Effector memory CD4-positive, alpha-beta T cell (primary cell): ENCODE measurements around the gene RNF144A.

Experiments
- DNase-seq, 3 donors: peaks; one replicate each; pipeline ENCODE4 v3.0.0-alpha.2; 2020
- H3K27ac ChIP-seq: 2 replicates; pipeline ENCODE4 v1.7.0; 2013; ENCODE audit warnings: mild to moderate bottlenecking, low read length, moderate library complexity; ENCODE audit not compliant: insufficient read depth, poor library complexity, severe bottlenecking
- H3K27me3 ChIP-seq: replicated peaks from 2 replicates; pipeline ENCODE4 v1.7.0; 2013; ENCODE audit warnings: mild to moderate bottlenecking, low read length; ENCODE audit not compliant: insufficient read depth, control insufficient read depth, poor library complexity, severe bottlenecking
- H3K36me3 ChIP-seq: 2 replicates; pipeline ENCODE4 v1.7.0; 2013; ENCODE audit warnings: mild to moderate bottlenecking, low read length, moderate library complexity; ENCODE audit not compliant: control insufficient read depth, insufficient read depth
- H3K4me1 ChIP-seq: 2 replicates; pipeline ENCODE4 v1.7.0; 2013; ENCODE audit warnings: low read length, mild to moderate bottlenecking; ENCODE audit not compliant: control insufficient read depth, insufficient read depth, poor library complexity, severe bottlenecking
- H3K4me3 ChIP-seq: 2 replicates; pipeline ENCODE4 v1.7.0; 2013; ENCODE audit warnings: low read length, low read depth, mild to moderate bottlenecking; ENCODE audit not compliant: insufficient read depth, poor library complexity, severe bottlenecking
- H3K9me3 ChIP-seq: 2 replicates; pipeline ENCODE4 v1.7.0; 2013; ENCODE audit warnings: mild to moderate bottlenecking, low read length, moderate library complexity; ENCODE audit not compliant: control insufficient read depth

Gene RNF144A

GRCh38 chr2:6977113-6977741 lies 60.0 kb downstream of the RNF144A start:
- DNase-seq, result no peak
- Histone ChIP-seq H3K27me3 (no peaks in the 10 kb centered on the region), H3K4me3 (no peak overlapping the region), H3K9me3 (no peaks in the 10 kb centered on the region), H3K36me3 (no peaks in the 10 kb centered on the region), H3K27ac (no peak overlapping the region), H3K4me1 (no peaks in the 10 kb centered on the region)

GRCh38 chr2:6977786-6978185 lies 60.6 kb downstream of the RNF144A start:
- Histone ChIP-seq H3K4me3 (no peak overlapping the region), H3K27ac (no peak overlapping the region), H3K36me3 (no peaks in the 10 kb centered on the region), H3K4me1 (no peaks in the 10 kb centered on the region), H3K9me3 (no peaks in the 10 kb centered on the region), H3K27me3 (no peaks in the 10 kb centered on the region)
- no peak for DNase-seq

GRCh38 chr2:6978991-6979390 lies 61.8 kb downstream of the RNF144A start:
- H3K4me1 ChIP-seq, result no peaks in the 10 kb centered on the region
- DNase-seq, result no peak

GRCh38 chr2:6982449-6982848 lies 65.2 kb downstream of the RNF144A start:
- no peaks in the 10 kb centered on the region for H3K27me3 ChIP-seq
- H3K9me3 ChIP-seq, result no peaks in the 10 kb centered on the region
- DNase-seq, result no peak
- no peaks in the 10 kb centered on the region for H3K4me1 ChIP-seq
- no peak overlapping the region for H3K27ac ChIP-seq
- no peak overlapping the region for H3K4me3 ChIP-seq
- no peaks in the 10 kb centered on the region for H3K36me3 ChIP-seq

More at GRCh38 chr2:6978991-6979390, 61.8 kb downstream of the RNF144A start:
- Histone ChIP-seq H3K4me3 (no peak overlapping the region), H3K27ac (no peak overlapping the region), H3K36me3 (no peaks in the 10 kb centered on the region), H3K27me3 (no peaks in the 10 kb centered on the region), H3K9me3 (no peaks in the 10 kb centered on the region)

- Histone ChIP-seq H3K4me1 (no peaks in the 10 kb centered on the region), H3K36me3 (no peaks in the 10 kb centered on the region), H3K9me3 (no peaks in the 10 kb centered on the region), H3K27ac (no peak overlapping the region), H3K27me3 (no peaks in the 10 kb centered on the region), H3K4me3 (no peak overlapping the region)
- no peak for DNase-seq
These were observed 65.8 kb downstream of the RNF144A start for GRCh38 chr2:6982934-6983589.

- Histone ChIP-seq H3K4me1 (no peaks in the 10 kb centered on the region), H3K9me3 (no peaks in the 10 kb centered on the region), H3K4me3 (no peak overlapping the region), H3K27me3 (no peaks in the 10 kb centered on the region), H3K36me3 (peaks cover 3% of the 10 kb centered on the region), H3K27ac (no peak overlapping the region)
- DNase-seq, result no peak
These were observed 69.2 kb downstream of the RNF144A start for GRCh38 chr2:6986301-6986911.

GRCh38 chr2:6986912-6987361 lies 69.7 kb downstream of the RNF144A start:
- DNase-seq, result no peak
- no peak overlapping the region for H3K4me3 ChIP-seq
- no peak overlapping the region for H3K27ac ChIP-seq
- no peaks in the 10 kb centered on the region for H3K4me1 ChIP-seq
- no peaks in the 10 kb centered on the region for H3K9me3 ChIP-seq
- H3K36me3 ChIP-seq, result peaks cover 3% of the 10 kb centered on the region
- no peaks in the 10 kb centered on the region for H3K27me3 ChIP-seq

GRCh38 chr2:6990871-6991270 lies 73.7 kb downstream of the RNF144A start:
- Histone ChIP-seq H3K36me3 (peaks cover 3% of the 10 kb centered on the region), H3K27me3 (no peaks in the 10 kb centered on the region), H3K27ac (no peak overlapping the region), H3K4me1 (no peaks in the 10 kb centered on the region), H3K9me3 (no peaks in the 10 kb centered on the region), H3K4me3 (no peak overlapping the region)
- no peak for DNase-seq

GRCh38 chr2:6992794-6993228 lies 75.6 kb downstream of the RNF144A start:
- no peaks in the 10 kb centered on the region for H3K9me3 ChIP-seq
- H3K4me1 ChIP-seq, result no peaks in the 10 kb centered on the region
- peaks cover 3% of the 10 kb centered on the region for H3K36me3 ChIP-seq
- no peak overlapping the region for H3K4me3 ChIP-seq
- H3K27ac ChIP-seq, result no peak overlapping the region
- H3K27me3 ChIP-seq, result no peaks in the 10 kb centered on the region
- DNase-seq, result no peak

- H3K4me3 ChIP-seq, result no peak overlapping the region
- no peak overlapping the region for H3K27ac ChIP-seq
- no peaks in the 10 kb centered on the region for H3K9me3 ChIP-seq
- H3K27me3 ChIP-seq, result no peaks in the 10 kb centered on the region
- no peaks in the 10 kb centered on the region for H3K4me1 ChIP-seq
- DNase-seq, result no peak
- H3K36me3 ChIP-seq, result peaks cover 3% of the 10 kb centered on the region
These were observed 76.0 kb downstream of the RNF144A start for GRCh38 chr2:6993229-6993640.
